HCT116 (cell line): ENCODE measurements around the gene NID2. TPM values are rescaled to one million over a fixed set of nuclear protein-coding genes. Genes with fewer than 3 reads are reported as not detected.

Source experiments
- ATAC-seq: fragments of 200-7000 bp; cut with Tn5 transposase; 2 replicates; pipeline ENCODE4 v1.9.1; 2020; ENCODE audit warnings: mild to moderate bottlenecking, moderate library complexity
- BruUV-seq: library from RNA; stranded (reverse); fragments of 400-500 nt; replicated peaks from 2 replicates; lab custom pipeline; 2021; lab: Mats Ljungman, UMichigan
- CTCF ChIA-PET: fragments of 300-600 bp; sonication (Branson Sonifier 250); formaldehyde crosslinking; loops from one replicate; lab custom pipeline; 2021; ENCODE audit warnings: antibody characterized with exemption; lab: Charles Lee
- POLR2A ChIA-PET: fragments of 300-600, 350-600 bp; sonication (Branson Sonifier 250); formaldehyde crosslinking; loops from one replicate; lab custom pipeline; 2021; ENCODE audit warnings: antibody characterized with exemption; lab: Charles Lee
- RAD21 ChIA-PET, 2 experiments: fragments of 300-600 bp; sonication (Branson Sonifier 250); formaldehyde crosslinking; loops; one replicate each; lab custom pipeline; 2023; ENCODE audit warnings: low total read pairs in 2 of 2; ENCODE audit not compliant: uncharacterized antibody in 2 of 2, unreplicated experiment in 2 of 2, low non-redundant PET in 1 of 2; lab: Charles Lee
- DNase-seq: peaks from one replicate; pipeline ENCODE4 v3.0.0-alpha.2; 2010; ENCODE audit warnings: low read depth, low spot score
- H2AFZ ChIP-seq: fragments of 200-600 bp; shearing (Covaris generic), sonication (generic); 2 replicates; pipeline ENCODE4 v1.6.1; 2017; ENCODE audit warnings: low read depth, mixed run types, mixed read lengths, antibody characterized with exemption, low read length; ENCODE audit not compliant: poor library complexity, severe bottlenecking
- H3K27ac ChIP-seq: 2 replicates; pipeline ENCODE4 v1.5.1; 2012; ENCODE audit warnings: low read depth, low read length
- H3K27me3 ChIP-seq: fragments of 200-600 bp; sonication (generic); 2 replicates; pipeline ENCODE4 v1.6.1; 2016; ENCODE audit warnings: mixed run types, low read length, mixed read lengths; ENCODE audit not compliant: insufficient read depth
- H3K36me3 ChIP-seq, 2 experiments: fragments of 200-500 bp in 1 of 2; fragments of 200-600 bp in 1 of 2; sonication (Bioruptor generic) in 1 of 2; sonication (generic) in 1 of 2; 2 replicates each; pipeline versions ENCODE4 v1.5.1 to v1.6.1; 2014 to 2016; ENCODE audit warnings: low read length in 2 of 2, inconsistent platforms in 1 of 2, mixed read lengths in 1 of 2, mixed run types in 1 of 2; ENCODE audit not compliant: insufficient read depth in 2 of 2, control insufficient read depth in 1 of 2
- H3K4me1 ChIP-seq, 2 experiments: fragments of 200-600 bp in 1 of 2; sonication (generic) in 1 of 2; 2 replicates each; pipeline versions ENCODE4 v1.5.1 to v1.6.1; 2012 to 2017; ENCODE audit warnings: low read length in 2 of 2, inconsistent platforms in 1 of 2, mild to moderate bottlenecking in 1 of 2, mixed read lengths in 1 of 2, mixed run types in 1 of 2, moderate library complexity in 1 of 2; ENCODE audit not compliant: insufficient read depth in 2 of 2, control insufficient read depth in 1 of 2
- H3K4me2 ChIP-seq: fragments of 200-600 bp; sonication (generic); 2 replicates; pipeline ENCODE4 v1.6.1; 2017; ENCODE audit warnings: mixed run types, low read length, mixed read lengths
- H3K4me3 ChIP-seq, 2 experiments: fragments of 200-600 bp in 1 of 2; sonication (generic) in 1 of 2; replicated peaks in 1 of 2; 2 replicates each; pipeline ENCODE4 v1.5.1; 2011 to 2016; ENCODE audit warnings: low read length in 2 of 2, control low read depth in 1 of 2, low read depth in 1 of 2, mild to moderate bottlenecking in 1 of 2, mixed read lengths in 1 of 2, mixed run types in 1 of 2
- H3K79me2 ChIP-seq: fragments of 200-600 bp; sonication (generic); 2 replicates; pipeline ENCODE4 v1.6.1; 2017; ENCODE audit warnings: mild to moderate bottlenecking, mixed run types, low read length, moderate library complexity, mixed read lengths; ENCODE audit not compliant: insufficient read depth
- H3K9ac ChIP-seq: fragments of 200-600 bp; sonication (generic); 2 replicates; pipeline ENCODE4 v1.6.1; 2016; ENCODE audit warnings: low read length, mixed read lengths
- H3K9me2 ChIP-seq: fragments of 200-600 bp; sonication (generic), shearing (Covaris generic); 2 replicates; pipeline ENCODE4 v1.6.1; 2017; ENCODE audit warnings: mixed run types, mild to moderate bottlenecking, moderate library complexity; ENCODE audit not compliant: insufficient read depth
- H3K9me3 ChIP-seq, 2 experiments: fragments of 200-500 bp in 1 of 2; fragments of 200-600 bp in 1 of 2; sonication (Bioruptor generic) in 1 of 2; sonication (generic) in 1 of 2; 2 replicates each; pipeline ENCODE4 v1.6.1; 2014 to 2017; ENCODE audit warnings: low read length in 2 of 2, mixed read lengths in 2 of 2, inconsistent platforms in 1 of 2, low read depth in 1 of 2, mild to moderate bottlenecking in 1 of 2, mixed run types in 1 of 2, moderate library complexity in 1 of 2; ENCODE audit not compliant: control insufficient read depth in 1 of 2, insufficient read depth in 1 of 2
- H4K20me1 ChIP-seq: fragments of 200-600 bp; sonication (generic), shearing (Covaris generic); 2 replicates; pipeline ENCODE4 v1.6.1; 2017; ENCODE audit warnings: mixed run types, mild to moderate bottlenecking, moderate library complexity; ENCODE audit not compliant: insufficient read depth
- CEBPB ChIP-seq: IDR thresholded peaks from 2 replicates; pipeline ENCODE4 v1.6.1; 2012; ENCODE audit warnings: low read depth
- ELF1 ChIP-seq: IDR thresholded peaks from 2 replicates; pipeline ENCODE4 v1.6.1; 2012; ENCODE audit warnings: low read depth, borderline replicate concordance
- EZH2 ChIP-seq: fragments of 200-600 bp; sonication (generic); IDR thresholded peaks from 2 replicates; pipeline ENCODE4 v1.6.1; 2017; ENCODE audit warnings: antibody characterized with exemption, mixed run types
- FOSL1 ChIP-seq: IDR thresholded peaks from 2 replicates; pipeline ENCODE4 v1.6.1; 2012; ENCODE audit warnings: low read depth
- JUND ChIP-seq: IDR thresholded peaks from 2 replicates; pipeline ENCODE4 v1.6.1; 2012
- POLR2A ChIP-seq: IDR thresholded peaks from 2 replicates; pipeline ENCODE4 v1.7.0; 2011; ENCODE audit warnings: borderline replicate concordance; ENCODE audit not compliant: insufficient read depth, insufficient read length; ENCODE audit errors: extremely low read depth
- POLR2AphosphoS5 ChIP-seq: IDR thresholded peaks from 2 replicates; pipeline ENCODE4 v1.6.1; 2011; ENCODE audit warnings: mild to moderate bottlenecking, low read depth, low read length, moderate library complexity
- RAD21 ChIP-seq: IDR thresholded peaks from 2 replicates; pipeline ENCODE4 v1.6.1; 2012; ENCODE audit warnings: low read depth, mild to moderate bottlenecking
- SRF ChIP-seq: IDR thresholded peaks from 2 replicates; pipeline ENCODE4 v1.6.1; 2012; ENCODE audit warnings: low read depth
- ZFX ChIP-seq: fragments of 450-650 bp; IDR thresholded peaks from 2 replicates; pipeline ENCODE4 v1.6.1; 2017
- ZNF274 ChIP-seq: fragments of 200-500 bp; sonication (Bioruptor generic); IDR thresholded peaks from 2 replicates; pipeline ENCODE4 v1.6.1; 2014; ENCODE audit warnings: mild to moderate bottlenecking, low read depth, low read length, inconsistent platforms
- intact Hi-C: fragments of 100-400 bp; cut with micrococcal nuclease; formaldehyde crosslinking; loops from 2 replicates; pipeline ENCODE4 v1.10.0; 2022
- total RNA-seq: library from RNA; stranded (reverse); gene quantifications from one replicate; pipeline ENCODE4 v1.2.1, GENCODE V29; 2021; ENCODE audit not compliant: unreplicated experiment
- TF ChIP-seq, protein P1 (sequence below): IDR thresholded peaks from 2 replicates; pipeline ENCODE4 v1.6.1; 2011; ENCODE audit warnings: mild to moderate bottlenecking, low read length, moderate library complexity; ENCODE audit not compliant: insufficient replicate concordance; ENCODE audit errors: extremely low read depth
- TF ChIP-seq, protein P2 (sequence below), 3 experiments: fragments of 200-600 bp in 1 of 3; sonication (generic) in 1 of 3; IDR thresholded peaks in 2 of 3; conservative IDR thresholded peaks in 1 of 3; 2 replicates each; pipeline ENCODE4 v1.5.1; 2012 to 2017; ENCODE audit warnings: low read depth in 2 of 3, low read length in 2 of 3, antibody characterized with exemption in 1 of 3, borderline replicate concordance in 1 of 3, control low read depth in 1 of 3, mild to moderate bottlenecking in 1 of 3, mixed read lengths in 1 of 3, mixed run types in 1 of 3, moderate library complexity in 1 of 3; ENCODE audit not compliant: insufficient read depth in 1 of 3
- TF ChIP-seq, protein P3 (sequence below): IDR thresholded peaks from 2 replicates; pipeline ENCODE4 v1.6.1; 2012
- TF ChIP-seq, protein P4 (sequence below): IDR thresholded peaks from 2 replicates; pipeline ENCODE4 v1.6.1; 2012

NID2 gene
- total RNA-seq, 1 experiment from 2014 or later: 0.84 TPM

DNA sequence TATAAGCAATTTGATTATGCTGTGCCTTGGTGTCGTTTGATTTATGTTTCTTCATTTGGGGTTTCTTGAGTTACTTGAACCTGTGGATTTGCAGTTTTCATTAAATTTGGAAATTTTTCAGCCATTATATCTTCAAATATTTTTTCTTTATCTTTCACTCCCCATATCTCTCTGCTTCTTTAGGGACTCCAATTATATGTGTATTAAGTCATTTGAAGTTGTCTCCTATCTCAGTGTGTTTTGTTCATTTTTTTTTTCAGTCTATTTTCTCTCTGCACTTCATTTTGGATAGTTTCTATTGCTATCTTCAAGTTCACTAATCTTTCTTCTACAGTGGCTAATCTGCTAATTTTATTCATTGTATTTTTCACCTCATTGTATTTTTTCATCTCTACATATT lies 108.9 kb downstream of the NID2 start:
- Histone ChIP-seq H3K27ac (no peak overlapping the region), H3K27me3 (no peaks in the 10 kb centered on the region), H3K4me3 (no peak overlapping the region), H3K9me2 (no peaks in the 10 kb centered on the region), H3K36me3 (no peaks in the 10 kb centered on the region), H3K79me2 (no peaks in the 10 kb centered on the region), H3K9ac (no peak overlapping the region), H3K9me3 (no peaks in the 10 kb centered on the region), H3K4me1 (no peaks in the 10 kb centered on the region; a peak in 1 of 4 replicates), H4K20me1 (no peaks in the 10 kb centered on the region), H2AFZ (no peak overlapping the region), H3K4me2 (no peak overlapping the region)
- ATAC-seq (no peak), DNase-seq (no peak)
- ChIA-PET POLR2A (no interaction called here), CTCF (no interaction called here), RAD21 (no interaction called here)
- BruUV-seq: no TSS peak
- intact Hi-C loops: no loop called here
- TF ChIP-seq ZNF274: no peak

DNA sequence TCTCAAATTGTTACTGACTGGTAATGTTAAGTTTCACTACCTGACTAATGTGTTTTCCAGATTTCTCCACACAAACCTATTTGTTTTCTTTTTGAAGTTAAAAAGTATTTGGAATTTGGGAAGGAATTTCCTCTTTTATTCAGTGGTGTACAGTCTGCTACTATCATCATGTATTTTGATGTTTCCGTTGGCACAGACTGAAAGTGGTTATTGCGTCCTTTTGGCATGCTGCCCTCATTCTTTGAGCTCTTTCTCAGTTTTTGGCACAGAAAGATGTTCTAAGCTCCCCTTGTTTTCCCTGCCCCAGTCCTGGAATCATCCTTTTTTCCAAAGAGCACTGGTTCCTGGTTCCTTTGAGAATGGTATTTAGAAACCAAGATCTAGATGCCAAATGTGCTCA lies 110.9 kb downstream of the NID2 start:
- H3K9me2 ChIP-seq: no peaks in the 10 kb centered on the region
- ChIA-PET RAD21 (no interaction called here), POLR2A (no interaction called here), CTCF (no interaction called here)
- no peaks in the 10 kb centered on the region for H4K20me1 ChIP-seq
- no peak overlapping the region for H3K9ac ChIP-seq
- TF ChIP-seq, protein P1, sequence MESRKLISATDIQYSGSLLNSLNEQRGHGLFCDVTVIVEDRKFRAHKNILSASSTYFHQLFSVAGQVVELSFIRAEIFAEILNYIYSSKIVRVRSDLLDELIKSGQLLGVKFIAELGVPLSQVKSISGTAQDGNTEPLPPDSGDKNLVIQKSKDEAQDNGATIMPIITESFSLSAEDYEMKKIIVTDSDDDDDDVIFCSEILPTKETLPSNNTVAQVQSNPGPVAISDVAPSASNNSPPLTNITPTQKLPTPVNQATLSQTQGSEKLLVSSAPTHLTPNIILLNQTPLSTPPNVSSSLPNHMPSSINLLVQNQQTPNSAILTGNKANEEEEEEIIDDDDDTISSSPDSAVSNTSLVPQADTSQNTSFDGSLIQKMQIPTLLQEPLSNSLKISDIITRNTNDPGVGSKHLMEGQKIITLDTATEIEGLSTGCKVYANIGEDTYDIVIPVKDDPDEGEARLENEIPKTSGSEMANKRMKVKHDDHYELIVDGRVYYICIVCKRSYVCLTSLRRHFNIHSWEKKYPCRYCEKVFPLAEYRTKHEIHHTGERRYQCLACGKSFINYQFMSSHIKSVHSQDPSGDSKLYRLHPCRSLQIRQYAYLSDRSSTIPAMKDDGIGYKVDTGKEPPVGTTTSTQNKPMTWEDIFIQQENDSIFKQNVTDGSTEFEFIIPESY: no peak
- TF ChIP-seq, protein P2, sequence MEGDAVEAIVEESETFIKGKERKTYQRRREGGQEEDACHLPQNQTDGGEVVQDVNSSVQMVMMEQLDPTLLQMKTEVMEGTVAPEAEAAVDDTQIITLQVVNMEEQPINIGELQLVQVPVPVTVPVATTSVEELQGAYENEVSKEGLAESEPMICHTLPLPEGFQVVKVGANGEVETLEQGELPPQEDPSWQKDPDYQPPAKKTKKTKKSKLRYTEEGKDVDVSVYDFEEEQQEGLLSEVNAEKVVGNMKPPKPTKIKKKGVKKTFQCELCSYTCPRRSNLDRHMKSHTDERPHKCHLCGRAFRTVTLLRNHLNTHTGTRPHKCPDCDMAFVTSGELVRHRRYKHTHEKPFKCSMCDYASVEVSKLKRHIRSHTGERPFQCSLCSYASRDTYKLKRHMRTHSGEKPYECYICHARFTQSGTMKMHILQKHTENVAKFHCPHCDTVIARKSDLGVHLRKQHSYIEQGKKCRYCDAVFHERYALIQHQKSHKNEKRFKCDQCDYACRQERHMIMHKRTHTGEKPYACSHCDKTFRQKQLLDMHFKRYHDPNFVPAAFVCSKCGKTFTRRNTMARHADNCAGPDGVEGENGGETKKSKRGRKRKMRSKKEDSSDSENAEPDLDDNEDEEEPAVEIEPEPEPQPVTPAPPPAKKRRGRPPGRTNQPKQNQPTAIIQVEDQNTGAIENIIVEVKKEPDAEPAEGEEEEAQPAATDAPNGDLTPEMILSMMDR (IDR thresholded peaks at IDR 0.05 in 2 of 3, conservative IDR thresholded peaks at IDR 0.05 in 1 of 3; ENCODE audit: borderline replicate concordance in 1 of 3, insufficient read depth in 1 of 3, low read depth in 2 of 3, low read length in 2 of 3): no peak
- TF ChIP-seq, protein P3, sequence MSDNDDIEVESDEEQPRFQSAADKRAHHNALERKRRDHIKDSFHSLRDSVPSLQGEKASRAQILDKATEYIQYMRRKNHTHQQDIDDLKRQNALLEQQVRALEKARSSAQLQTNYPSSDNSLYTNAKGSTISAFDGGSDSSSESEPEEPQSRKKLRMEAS: no peak
- TF ChIP-seq SRF (no peak), RAD21 (no peak), ELF1 (no peak), POLR2AphosphoS5 (no peak), CEBPB (no peak), EZH2 (no peak), FOSL1 (no peak), ZFX (no peak), POLR2A (no peak), JUND (no peak), ZNF274 (no peak)
- TF ChIP-seq, protein P4, sequence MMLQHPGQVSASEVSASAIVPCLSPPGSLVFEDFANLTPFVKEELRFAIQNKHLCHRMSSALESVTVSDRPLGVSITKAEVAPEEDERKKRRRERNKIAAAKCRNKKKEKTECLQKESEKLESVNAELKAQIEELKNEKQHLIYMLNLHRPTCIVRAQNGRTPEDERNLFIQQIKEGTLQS: no peak
- no peaks in the 10 kb centered on the region for H3K79me2 ChIP-seq
- no peak for ATAC-seq
- no peak for DNase-seq
- BruUV-seq: no TSS peak
- H3K9me3 ChIP-seq: no peaks in the 10 kb centered on the region
- no peak overlapping the region for H3K4me2 ChIP-seq
- H3K27ac ChIP-seq: no peak overlapping the region
- no peak overlapping the region for H3K4me3 ChIP-seq
- H3K4me1 ChIP-seq: no peaks in the 10 kb centered on the region; a peak in 1 of 4 replicates
- no peaks in the 10 kb centered on the region for H3K36me3 ChIP-seq
- intact Hi-C loops: no loop called here
- H3K27me3 ChIP-seq: no peaks in the 10 kb centered on the region
- H2AFZ ChIP-seq: no peak overlapping the region
